HEK293T (cell line): ENCODE data around the gene CD81.

Experiments
- ARNT ChIP-seq: fragments of 450-650 bp; IDR thresholded peaks from 2 replicates; pipeline ENCODE4 v1.6.1; 2017; ENCODE audit warnings: mild to moderate bottlenecking
- FOXA1 ChIP-seq: fragments of 450-650 bp; IDR thresholded peaks from 2 replicates; pipeline ENCODE4 v1.6.1; 2016; ENCODE audit warnings: mild to moderate bottlenecking
- FOXK2 ChIP-seq: fragments of 450-650 bp; IDR thresholded peaks from 2 replicates; pipeline ENCODE4 v1.6.1; 2016; ENCODE audit warnings: mild to moderate bottlenecking
- FOXM1 ChIP-seq: fragments of 450-650 bp; IDR thresholded peaks from 2 replicates; pipeline ENCODE4 v1.6.1; 2017; ENCODE audit warnings: mild to moderate bottlenecking, borderline replicate concordance
- L3MBTL2 ChIP-seq: fragments of 450-650 bp; conservative IDR thresholded peaks from 2 replicates; pipeline ENCODE4 v1.6.1; 2016; ENCODE audit warnings: mild to moderate bottlenecking
- NFRKB ChIP-seq: fragments of 450-650 bp; IDR thresholded peaks from 2 replicates; pipeline ENCODE4 v1.6.1; 2016; ENCODE audit warnings: mild to moderate bottlenecking, moderate library complexity
- SP1 ChIP-seq: fragments of 450-650 bp; IDR thresholded peaks from 2 replicates; pipeline ENCODE4 v1.6.1; 2017
- ZNF384 ChIP-seq: fragments of 450-650 bp; IDR thresholded peaks from 2 replicates; pipeline ENCODE4 v1.6.1; 2016

GRCh38 chr11:2446590-2447252 lies 69.6 kb downstream of the CD81 start:
- TF ChIP-seq SP1 (no peak), NFRKB (no peak), ARNT (no peak), FOXM1 (no peak), FOXK2 (no peak), ZNF384 (no peak), FOXA1 (no peak), L3MBTL2 (no peak)
